SU-DHL-6 (cell line): ENCODE measurements around the gene TRPM8.

ENCODE experiments used
- CTCF ChIP-seq: fragments of 200-600 bp; sonication (generic); IDR thresholded peaks from one replicate; pipeline ENCODE4 v1.5.1; 2017; ENCODE audit warnings: antibody characterized with exemption, mild to moderate bottlenecking, low read length, moderate library complexity; ENCODE audit not compliant: insufficient read depth, poor library complexity, severe bottlenecking
- EZH2phosphoT487 ChIP-seq: fragments of 200-600 bp; sonication (generic), shearing (Covaris generic); conservative IDR thresholded peaks from 2 replicates; pipeline ENCODE4 v1.6.1; 2018; ENCODE audit warnings: mild to moderate bottlenecking, antibody characterized with exemption, low read length, moderate library complexity, mixed read lengths

DNA sequence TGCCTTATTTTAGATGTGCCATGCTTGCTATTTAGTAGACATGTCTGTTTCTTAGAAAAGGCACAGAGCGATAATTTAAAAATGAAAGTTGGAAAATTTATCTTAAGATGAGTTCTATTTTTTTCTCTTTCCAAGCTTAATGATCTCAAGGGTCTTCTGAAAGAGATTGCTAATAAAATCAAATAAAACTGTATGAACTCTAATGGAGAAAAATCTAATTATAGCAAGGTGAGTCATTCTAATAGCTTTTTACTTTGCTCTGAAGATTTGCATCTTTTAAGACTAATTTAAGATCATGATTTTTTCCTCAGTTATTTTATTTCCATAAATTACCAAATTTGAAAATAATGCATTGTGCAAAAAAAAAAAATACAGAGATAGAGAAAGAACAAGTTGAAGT, 97.3 kb downstream of the TRPM8 start:
- no peak for TF ChIP-seq CTCF
- no peak for TF ChIP-seq EZH2phosphoT487
